B cell (primary cell): ENCODE results near the gene TRPV5.

ENCODE experiments used
- EZH2 ChIP-seq: IDR thresholded peaks from 2 replicates; pipeline ENCODE4 v1.6.1; 2012; ENCODE audit warnings: borderline replicate concordance, low read depth, mild to moderate bottlenecking, moderate library complexity, low read length; ENCODE audit not compliant: insufficient read depth, poor library complexity, severe bottlenecking
- TF ChIP-seq, protein P1 (sequence below): fragments of 200-600 bp; IDR thresholded peaks from one replicate; pipeline ENCODE4 v1.8.0; 2022; ENCODE audit warnings: antibody characterized with exemption, mild to moderate bottlenecking

DNA sequence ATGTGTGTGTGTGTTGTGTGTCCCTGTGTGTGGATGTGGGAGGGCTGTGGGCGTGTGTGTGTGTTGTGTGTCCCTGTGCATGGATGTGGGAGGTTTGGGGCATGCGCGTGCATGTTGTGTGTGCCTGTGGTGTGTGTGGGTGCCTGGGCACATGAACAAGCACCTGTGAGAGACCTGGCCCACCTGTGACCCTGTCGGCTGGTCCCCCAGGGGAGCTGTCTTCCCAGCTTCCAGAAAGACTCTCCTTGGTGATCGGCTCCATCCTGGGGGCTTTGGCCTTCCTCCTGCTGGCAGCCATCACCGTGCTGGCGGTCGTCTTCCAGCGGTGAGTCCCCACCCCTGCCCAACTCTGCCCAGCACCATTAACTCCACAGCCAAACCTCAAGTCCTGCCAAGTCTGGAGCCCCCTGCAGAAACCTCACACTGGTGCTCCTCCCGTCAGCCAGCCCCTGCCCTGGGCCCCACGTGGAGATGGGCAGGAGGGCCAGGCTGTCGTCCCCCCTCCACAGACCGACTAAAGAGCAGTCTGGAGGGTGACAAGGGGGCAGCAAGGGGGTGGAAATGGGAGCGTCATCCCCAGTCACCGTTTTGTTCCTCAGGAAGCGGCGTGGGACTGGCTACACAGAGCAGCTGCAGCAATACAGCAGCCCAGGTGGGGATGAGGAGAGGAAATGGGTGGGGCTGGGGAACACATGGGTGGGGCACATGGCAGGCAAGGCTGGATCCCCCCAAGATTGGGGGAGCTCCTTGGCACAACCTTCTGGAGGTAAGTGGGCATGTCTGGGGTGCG is 66.0 kb downstream of the TRPV5 start:
- TF ChIP-seq, protein P1, sequence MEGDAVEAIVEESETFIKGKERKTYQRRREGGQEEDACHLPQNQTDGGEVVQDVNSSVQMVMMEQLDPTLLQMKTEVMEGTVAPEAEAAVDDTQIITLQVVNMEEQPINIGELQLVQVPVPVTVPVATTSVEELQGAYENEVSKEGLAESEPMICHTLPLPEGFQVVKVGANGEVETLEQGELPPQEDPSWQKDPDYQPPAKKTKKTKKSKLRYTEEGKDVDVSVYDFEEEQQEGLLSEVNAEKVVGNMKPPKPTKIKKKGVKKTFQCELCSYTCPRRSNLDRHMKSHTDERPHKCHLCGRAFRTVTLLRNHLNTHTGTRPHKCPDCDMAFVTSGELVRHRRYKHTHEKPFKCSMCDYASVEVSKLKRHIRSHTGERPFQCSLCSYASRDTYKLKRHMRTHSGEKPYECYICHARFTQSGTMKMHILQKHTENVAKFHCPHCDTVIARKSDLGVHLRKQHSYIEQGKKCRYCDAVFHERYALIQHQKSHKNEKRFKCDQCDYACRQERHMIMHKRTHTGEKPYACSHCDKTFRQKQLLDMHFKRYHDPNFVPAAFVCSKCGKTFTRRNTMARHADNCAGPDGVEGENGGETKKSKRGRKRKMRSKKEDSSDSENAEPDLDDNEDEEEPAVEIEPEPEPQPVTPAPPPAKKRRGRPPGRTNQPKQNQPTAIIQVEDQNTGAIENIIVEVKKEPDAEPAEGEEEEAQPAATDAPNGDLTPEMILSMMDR, result no peak
- TF ChIP-seq EZH2, result no peak
